Muscle of leg (tissue), 11 donors: ENCODE data around the gene KLHL42. TPM values are rescaled to one million over a fixed set of nuclear protein-coding genes. Genes with fewer than 3 reads are reported as not detected.

Source experiments
- DNase-seq: peaks from one replicate; pipeline ENCODE4 v3.0.0; 2013
- H3K27ac ChIP-seq: one replicate; pipeline ENCODE4 v1.5.1; 2013; ENCODE audit warnings: mild to moderate bottlenecking, low read length, control low read depth
- H3K27me3 ChIP-seq: one replicate; pipeline ENCODE4 v1.6.1; 2013; ENCODE audit warnings: low read length; ENCODE audit not compliant: control insufficient read depth, insufficient read depth
- H3K36me3 ChIP-seq: one replicate; pipeline ENCODE4 v1.6.1; 2013; ENCODE audit warnings: low read length; ENCODE audit not compliant: control insufficient read depth, insufficient read depth
- H3K4me1 ChIP-seq: one replicate; pipeline ENCODE4 v1.6.1; 2013; ENCODE audit warnings: low read length; ENCODE audit not compliant: control insufficient read depth, insufficient read depth
- H3K4me3 ChIP-seq: one replicate; pipeline ENCODE4 v1.5.1; 2013; ENCODE audit warnings: low read length, control low read depth
- H3K9me3 ChIP-seq: replicated peaks from 2 replicates; pipeline ENCODE4 v1.6.1; 2013; ENCODE audit warnings: low read depth, low read length; ENCODE audit not compliant: control insufficient read depth
- WGBS: methylation state at CpG from one replicate; pipeline ENCODE4 v1.1.5; 2013; ENCODE audit warnings: missing lambda C conversion rate; ENCODE audit not compliant: insufficient coverage; 5-methylcytosine and 5-hydroxymethylcytosine counted together
- polyA plus RNA-seq, 8 donors: library from polyadenylated mRNA; unstranded; fragments of 120-200 nt; gene quantifications; one replicate each; pipeline versions ENCODE4 v1.2.1 to v1.2.3, GENCODE V29; 2013; ENCODE audit warnings: inconsistent platforms in 1 of 8, low replicate concordance in 1 of 8; ENCODE audit not compliant: insufficient read length in 8 of 8, insufficient read depth in 1 of 8
- total RNA-seq: library from RNA; stranded (reverse); fragments of 120-200 nt; gene quantifications from one replicate; pipeline ENCODE4 v1.2.4, GENCODE V29; 2013

Gene KLHL42
- total and polyA plus RNA-seq, 9 donors = 10.1 to 19.0 (median 13.7) TPM

DNA sequence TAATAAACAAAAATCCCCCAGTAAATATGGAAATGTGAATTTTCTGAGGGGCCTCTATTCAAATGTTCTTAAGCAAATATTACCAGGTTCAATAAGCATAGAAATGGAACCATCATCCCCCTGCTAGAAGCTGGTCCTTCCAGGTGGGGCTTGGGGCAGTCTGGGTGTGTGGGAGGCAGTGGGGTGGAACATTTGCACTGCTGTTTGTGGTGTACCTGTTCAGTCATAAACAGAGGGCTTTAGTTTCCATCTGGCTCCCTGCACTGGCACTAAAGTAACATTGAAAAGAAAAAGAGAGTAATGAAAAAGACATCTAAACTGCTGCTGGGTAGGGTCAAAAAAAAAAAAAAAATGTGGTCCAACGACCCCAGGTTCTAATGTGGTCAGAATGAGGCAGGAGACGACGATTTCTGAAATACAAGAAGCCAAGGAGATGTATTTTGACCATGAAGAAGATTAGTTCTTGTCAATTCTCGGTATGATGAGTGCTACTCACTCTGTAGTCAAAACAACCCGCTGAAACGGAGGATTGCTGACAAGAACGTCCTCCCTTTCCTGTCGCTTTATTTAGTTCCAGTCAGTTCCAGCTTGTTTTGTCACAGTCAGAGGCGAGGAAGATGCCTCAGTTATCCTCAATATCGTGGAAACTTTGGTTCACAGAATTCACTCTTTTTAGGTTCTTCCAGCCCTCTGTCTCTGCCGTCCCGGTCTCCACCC lies 44.3 kb downstream of the KLHL42 start:
- H3K27me3 ChIP-seq = no peaks in the 10 kb centered on the region
- H3K36me3 ChIP-seq = no peaks in the 10 kb centered on the region
- DNase-seq = no peak
- H3K4me1 ChIP-seq = peaks cover 2% of the 10 kb centered on the region
- no peaks in the 10 kb centered on the region for H3K9me3 ChIP-seq
- 69% methylated on average over 10 of the region's 12 CpGs for WGBS
- no peak overlapping the region for H3K27ac ChIP-seq
- no peak overlapping the region for H3K4me3 ChIP-seq

DNA sequence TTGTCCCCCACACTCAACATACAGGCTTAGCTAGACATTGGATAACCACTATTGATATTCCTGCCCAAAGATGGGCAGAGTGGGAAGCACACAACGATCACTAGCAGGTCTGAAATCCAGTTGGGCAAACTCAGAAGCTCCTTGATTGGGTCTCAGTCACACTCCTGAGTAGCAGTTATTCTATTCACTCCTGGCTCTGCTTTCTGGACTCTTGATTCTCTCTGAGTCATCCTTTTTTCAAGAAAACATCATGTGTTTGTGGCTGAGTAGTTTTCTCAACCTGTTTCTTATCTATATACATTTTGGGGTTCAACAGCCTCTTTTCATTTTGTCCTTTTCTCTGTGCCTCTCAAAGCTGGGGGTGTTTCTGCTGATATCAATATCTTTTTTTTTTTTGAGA lies 46.0 kb downstream of the KLHL42 start:
- H3K36me3 ChIP-seq = no peaks in the 10 kb centered on the region
- 63% methylated on average over 1 of the region's 1 CpG for WGBS
- H3K4me3 ChIP-seq = no peak overlapping the region
- no peaks in the 10 kb centered on the region for H3K27me3 ChIP-seq
- no peaks in the 10 kb centered on the region for H3K4me1 ChIP-seq
- H3K9me3 ChIP-seq = no peaks in the 10 kb centered on the region
- no peak overlapping the region for H3K27ac ChIP-seq
- DNase-seq = no peak

DNA sequence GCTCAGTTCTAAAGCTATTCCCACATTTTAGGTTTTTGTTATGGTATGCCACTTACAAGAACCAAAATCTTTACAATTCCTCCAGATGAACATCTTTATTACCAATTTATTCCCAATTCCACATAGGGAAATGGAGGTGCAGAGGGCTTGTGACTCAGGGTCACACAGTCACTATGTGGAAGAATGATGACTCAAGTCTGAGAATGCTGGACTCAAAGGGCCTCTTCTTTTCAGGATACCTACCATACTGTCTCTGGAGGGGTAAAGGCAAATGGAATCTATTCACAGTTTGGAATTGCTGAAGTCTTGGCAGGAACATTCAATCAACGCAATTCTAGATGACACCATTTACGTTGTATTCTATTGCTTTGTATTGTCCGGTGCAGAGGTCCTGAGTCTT lies 48.2 kb downstream of the KLHL42 start:
- no peaks in the 10 kb centered on the region for H3K27me3 ChIP-seq
- WGBS = no CpG with 5 or more reads among the region's 3 CpGs
- no peaks in the 10 kb centered on the region for H3K9me3 ChIP-seq
- H3K4me1 ChIP-seq = no peaks in the 10 kb centered on the region
- H3K36me3 ChIP-seq = no peaks in the 10 kb centered on the region
- no peak overlapping the region for H3K4me3 ChIP-seq
- no peak for DNase-seq
- H3K27ac ChIP-seq = no peak overlapping the region

DNA sequence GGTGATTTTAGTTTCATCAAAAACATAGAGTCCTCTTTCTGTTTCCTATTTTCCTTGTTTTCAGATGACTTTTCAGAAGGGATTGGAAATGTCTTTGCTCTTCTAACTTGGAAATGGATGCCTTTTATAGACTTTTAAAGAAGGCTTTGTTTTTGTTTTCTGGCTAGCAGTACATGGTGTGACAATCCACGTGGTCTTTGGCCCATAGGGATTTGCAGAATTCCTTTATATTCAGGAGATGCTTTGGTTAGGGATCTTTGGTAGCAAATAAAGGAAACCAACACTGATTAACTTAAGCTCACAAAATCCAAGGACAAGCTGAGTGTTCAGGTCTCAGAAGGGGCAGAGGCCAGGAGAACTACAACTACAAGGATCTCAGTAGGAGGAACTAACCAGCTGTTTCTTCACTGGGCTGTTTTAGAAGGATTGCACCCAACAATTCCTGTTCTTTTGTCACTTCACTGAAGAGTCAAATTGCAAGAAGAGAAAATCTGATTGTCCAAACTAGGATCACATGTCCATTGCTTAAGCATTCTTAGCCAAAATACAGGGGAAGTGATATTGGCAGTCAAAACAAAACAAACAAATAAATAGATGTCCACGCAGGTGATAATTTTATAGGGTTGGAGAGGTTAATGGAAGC lies 58.6 kb downstream of the KLHL42 start:
- no CpG with 5 or more reads among the region's 2 CpGs for whole genome bisulfite sequencing
- Histone ChIP-seq H3K4me1 (no peaks in the 10 kb centered on the region), H3K27me3 (no peaks in the 10 kb centered on the region), H3K4me3 (no peak overlapping the region), H3K27ac (no peak overlapping the region), H3K9me3 (no peaks in the 10 kb centered on the region), H3K36me3 (no peaks in the 10 kb centered on the region)
- no peak for DNase-seq

DNA sequence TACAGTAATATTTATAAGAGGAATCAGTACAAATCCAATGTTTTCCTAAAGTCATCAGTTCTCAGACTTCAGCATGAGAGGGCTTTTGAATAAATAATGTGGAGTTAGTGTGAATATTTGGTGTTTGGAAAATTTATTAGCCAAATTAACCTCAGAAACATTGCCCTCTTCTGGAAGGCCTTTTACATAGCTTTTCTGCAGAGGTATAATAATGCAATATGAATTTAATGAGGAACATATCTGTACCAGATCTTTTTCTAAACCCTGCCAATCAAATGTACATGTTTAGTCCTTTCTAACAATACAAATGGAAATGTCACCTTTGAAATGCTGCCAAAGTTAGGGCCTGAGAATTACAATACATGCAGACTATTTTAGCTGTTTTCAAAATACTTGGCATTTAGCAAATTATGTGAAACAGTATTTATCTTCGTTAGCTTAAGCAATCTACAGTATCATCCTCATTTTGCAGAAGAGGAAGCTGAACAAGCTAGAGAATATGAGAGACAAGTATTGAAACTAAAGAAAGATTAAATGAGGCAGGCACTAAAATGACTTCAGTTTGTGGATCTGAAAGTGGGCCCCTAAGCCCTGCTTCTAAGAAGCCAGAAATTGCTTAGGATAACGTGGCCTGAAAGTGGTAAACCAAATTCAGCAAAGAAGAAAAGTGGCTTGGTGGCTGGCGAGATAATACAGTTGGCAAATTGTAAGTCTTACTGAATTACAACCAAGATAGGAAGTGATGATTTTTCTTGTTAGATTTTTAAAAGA lies 60.4 kb downstream of the KLHL42 start:
- 57% methylated on average over 1 of the region's 3 CpGs for WGBS
- no peaks in the 10 kb centered on the region for H3K27me3 ChIP-seq
- peaks cover 3% of the 10 kb centered on the region for H3K4me1 ChIP-seq
- no peak overlapping the region for H3K27ac ChIP-seq
- no peaks in the 10 kb centered on the region for H3K9me3 ChIP-seq
- no peak for DNase-seq
- H3K36me3 ChIP-seq = no peaks in the 10 kb centered on the region
- no peak overlapping the region for H3K4me3 ChIP-seq

DNA sequence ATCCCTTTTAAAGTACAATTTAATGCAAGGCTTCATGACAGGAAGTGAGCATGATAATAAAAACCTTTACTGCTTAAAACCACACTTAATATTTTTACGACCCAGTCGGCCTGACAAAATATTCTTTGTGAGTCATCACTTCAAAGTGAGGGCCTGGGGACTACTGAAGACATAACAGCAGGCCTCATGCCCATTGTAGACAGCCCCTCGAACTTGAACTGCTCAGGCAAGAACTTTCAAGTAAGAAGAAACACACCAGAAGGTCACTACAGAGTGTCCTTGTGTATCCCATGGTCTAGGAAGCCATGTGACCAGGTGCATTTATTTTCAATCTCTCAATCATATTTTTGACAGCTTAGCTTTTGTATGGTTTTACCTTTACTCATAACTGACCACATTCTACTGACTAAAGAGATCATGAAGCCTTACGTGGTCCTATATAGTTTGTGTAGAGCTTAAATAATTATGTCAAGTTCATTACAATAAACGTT lies 61.4 kb downstream of the KLHL42 start:
- Histone ChIP-seq H3K9me3 (no peaks in the 10 kb centered on the region), H3K36me3 (no peaks in the 10 kb centered on the region), H3K27ac (no peak overlapping the region), H3K4me1 (peaks cover 3% of the 10 kb centered on the region), H3K4me3 (no peak overlapping the region), H3K27me3 (no peaks in the 10 kb centered on the region)
- 17% methylated on average over 2 of the region's 5 CpGs for WGBS
- no peak for DNase-seq

DNA sequence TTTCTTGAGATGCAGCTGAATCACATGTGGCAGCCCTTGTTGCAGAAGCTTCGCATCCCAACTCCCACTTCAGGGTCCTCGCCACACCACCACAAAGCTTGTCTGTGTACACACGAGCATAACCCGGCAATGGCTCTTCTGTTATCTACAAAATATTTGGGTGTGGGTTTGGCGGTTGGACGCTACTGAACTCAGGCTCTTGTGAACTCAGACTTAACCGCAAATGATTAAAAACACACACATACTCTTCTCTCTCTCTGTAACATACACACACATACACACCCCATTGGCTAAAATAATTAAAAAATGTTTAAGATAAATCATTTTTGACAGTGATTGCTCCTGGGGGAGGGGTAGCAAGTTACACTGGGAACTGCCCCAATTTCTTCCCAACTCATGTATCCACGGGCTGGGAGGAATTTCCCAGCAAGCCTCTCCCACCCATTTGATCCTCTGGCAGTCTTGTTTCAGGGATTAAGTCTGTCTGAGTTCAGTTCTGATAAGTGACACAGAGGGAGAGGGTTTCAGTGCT lies 63.7 kb downstream of the KLHL42 start:
- Histone ChIP-seq H3K27me3 (no peaks in the 10 kb centered on the region), H3K4me1 (peaks cover 3% of the 10 kb centered on the region), H3K27ac (no peak overlapping the region), H3K4me3 (no peak overlapping the region), H3K36me3 (no peaks in the 10 kb centered on the region), H3K9me3 (peaks cover 2% of the 10 kb centered on the region)
- WGBS = no CpG with 5 or more reads among the region's 8 CpGs
- peak; percentile 61 for DNase-seq

DNA sequence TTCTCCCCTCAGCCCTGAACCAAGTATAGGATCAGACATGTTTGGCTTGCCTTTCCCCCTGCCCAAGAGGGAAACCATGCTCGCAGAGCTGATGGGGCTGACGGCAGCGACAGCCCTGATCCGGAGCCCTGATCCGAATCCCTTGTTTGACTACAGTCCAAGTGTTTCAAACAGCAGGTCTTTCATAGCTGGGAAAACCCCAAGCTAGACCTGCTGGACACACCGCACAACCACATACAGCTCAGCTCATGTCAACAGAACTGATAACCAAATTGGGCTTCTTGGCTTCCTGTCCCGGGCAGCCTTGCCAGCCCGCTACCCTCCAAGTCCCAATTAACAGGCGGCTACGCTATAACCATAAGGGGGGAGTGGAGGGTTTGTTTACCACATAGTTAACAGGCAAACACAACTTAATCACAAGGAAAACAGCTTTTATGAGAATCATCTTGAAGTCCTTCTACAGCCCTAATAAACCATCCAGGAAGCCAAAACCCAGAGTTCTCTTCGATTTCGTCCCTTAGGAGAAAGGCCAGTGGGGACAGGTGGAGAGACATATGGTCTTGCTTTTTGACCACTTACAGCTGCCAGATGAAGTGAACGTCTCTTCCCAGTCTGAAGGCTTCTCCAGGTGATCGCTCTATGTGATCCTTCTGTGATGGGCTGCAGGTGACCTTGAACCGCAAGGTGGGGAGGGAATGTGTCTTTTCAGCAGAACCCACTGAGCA lies 64.5 kb downstream of the KLHL42 start:
- Histone ChIP-seq H3K36me3 (no peaks in the 10 kb centered on the region), H3K27ac (no peak overlapping the region), H3K4me1 (peaks cover 3% of the 10 kb centered on the region), H3K4me3 (no peak overlapping the region), H3K27me3 (no peaks in the 10 kb centered on the region), H3K9me3 (peaks cover 4% of the 10 kb centered on the region)
- DNase-seq = no peak
- WGBS = 31% methylated on average over 8 of the region's 15 CpGs

DNA sequence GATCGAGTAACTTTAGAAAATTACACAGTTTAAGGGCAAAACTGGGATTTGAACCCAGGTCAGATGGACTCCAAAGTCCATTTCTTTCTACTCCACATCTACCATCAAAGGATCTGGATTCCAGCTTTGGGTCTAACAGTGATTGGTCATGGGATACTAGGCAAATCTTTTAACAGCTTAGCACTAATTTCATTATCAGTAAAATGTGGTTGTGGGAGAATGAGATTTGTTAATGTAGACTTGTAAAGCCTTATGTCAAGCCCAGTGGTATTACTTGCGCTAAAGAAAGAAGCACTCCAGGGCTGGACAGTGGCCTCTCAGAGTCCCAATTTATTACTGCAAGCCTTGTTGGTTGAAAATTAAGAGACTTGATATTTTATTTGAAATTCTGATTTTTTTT lies 65.2 kb downstream of the KLHL42 start:
- no peak for DNase-seq
- Histone ChIP-seq H3K27me3 (no peaks in the 10 kb centered on the region), H3K27ac (no peak overlapping the region), H3K9me3 (peaks cover 4% of the 10 kb centered on the region), H3K36me3 (no peaks in the 10 kb centered on the region), H3K4me3 (no peak overlapping the region), H3K4me1 (peaks cover 3% of the 10 kb centered on the region)
- WGBS = no CpG with 5 or more reads among the region's 2 CpGs
